Spinal cord (tissue), 10 donors: ENCODE data around the gene OVOL2. TPM values are rescaled to one million over a fixed set of nuclear protein-coding genes. Genes with fewer than 3 reads are reported as not detected.
"Not testable (repeated sequence)": the region's sequence is repeated elsewhere in the genome, so short reads cannot be mapped to it uniquely, and the experiment has no call there.

ENCODE experiments used
- DNase-seq, 6 donors: peaks; one replicate each; pipeline versions ENCODE4 v3.0.0 to v3.0.0-alpha.2; 2013 to 2015; ENCODE audit warnings: low spot score in 6 of 6, low read depth in 4 of 6
- H3K27ac ChIP-seq: one replicate; pipeline ENCODE4 v1.5.1; 2013; ENCODE audit warnings: low read depth, low read length, control low read depth
- H3K27me3 ChIP-seq: one replicate; pipeline ENCODE4 v1.6.1; 2013; ENCODE audit warnings: low read length; ENCODE audit not compliant: control insufficient read depth, insufficient read depth
- H3K36me3 ChIP-seq: one replicate; pipeline ENCODE4 v1.6.1; 2013; ENCODE audit warnings: low read length; ENCODE audit not compliant: control insufficient read depth, insufficient read depth
- H3K4me1 ChIP-seq: one replicate; pipeline ENCODE4 v1.6.1; 2013; ENCODE audit warnings: low read length; ENCODE audit not compliant: control insufficient read depth, insufficient read depth
- H3K4me3 ChIP-seq: one replicate; pipeline ENCODE4 v1.5.1; 2013; ENCODE audit warnings: low read depth, low read length, control low read depth
- H3K9me3 ChIP-seq: one replicate; pipeline ENCODE4 v1.6.1; 2013; ENCODE audit warnings: low read length; ENCODE audit not compliant: control insufficient read depth, insufficient read depth
- WGBS: methylation state at CpG from one replicate; pipeline ENCODE4 v1.1.5; 2013; ENCODE audit warnings: missing lambda C conversion rate; ENCODE audit not compliant: insufficient coverage; 5-methylcytosine and 5-hydroxymethylcytosine counted together
- polyA plus RNA-seq, 2 donors: library from polyadenylated mRNA; unstranded; fragments of 120-200 nt; gene quantifications; one replicate each; pipeline ENCODE4 v1.2.1, GENCODE V29; 2013; ENCODE audit not compliant: insufficient read length in 2 of 2
- total RNA-seq, 2 donors: library from RNA; depleted of rRNA in 1 of 2; stranded (reverse); fragments of 120-200 nt in 1 of 2; fragments of >200 nt in 1 of 2; gene quantifications; one replicate each; pipeline versions ENCODE4 v1.2.3 to v1.2.4, GENCODE V29; 2013 to 2014
- donor health status: healthy.

OVOL2 gene
- total and polyA plus RNA-seq, 4 donors, result 0.38 to 0.40 TPM; not detected in 2

DNA sequence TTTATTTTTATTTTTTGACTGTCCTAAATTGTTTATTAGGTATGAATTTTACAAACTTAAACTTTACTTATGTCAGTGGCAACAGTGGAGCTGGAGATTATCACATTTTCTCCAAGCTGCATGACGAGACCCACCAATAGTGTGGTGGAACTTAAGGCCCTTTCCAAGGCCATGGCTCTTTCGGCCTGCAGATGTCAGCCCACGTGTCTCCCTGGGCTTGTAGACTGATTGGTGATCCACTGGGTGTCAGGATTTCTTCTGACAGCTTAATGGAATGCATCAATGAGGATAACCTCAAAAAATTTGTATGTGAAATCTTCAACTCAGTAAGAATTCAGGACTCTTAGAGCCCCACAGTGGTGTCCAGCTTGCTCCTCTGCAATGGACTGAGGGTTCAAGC, 32.3 kb upstream of the OVOL2 start:
- WGBS, result no CpG with 5 or more reads among the region's 3 CpGs
- no peaks in the 10 kb centered on the region for H3K36me3 ChIP-seq
- no peaks in the 10 kb centered on the region for H3K27me3 ChIP-seq
- H3K4me3 ChIP-seq, result no peak overlapping the region
- H3K9me3 ChIP-seq, result no peaks in the 10 kb centered on the region
- H3K4me1 ChIP-seq, result no peaks in the 10 kb centered on the region
- H3K27ac ChIP-seq, result no peak overlapping the region
- DNase-seq, result no peak

DNA sequence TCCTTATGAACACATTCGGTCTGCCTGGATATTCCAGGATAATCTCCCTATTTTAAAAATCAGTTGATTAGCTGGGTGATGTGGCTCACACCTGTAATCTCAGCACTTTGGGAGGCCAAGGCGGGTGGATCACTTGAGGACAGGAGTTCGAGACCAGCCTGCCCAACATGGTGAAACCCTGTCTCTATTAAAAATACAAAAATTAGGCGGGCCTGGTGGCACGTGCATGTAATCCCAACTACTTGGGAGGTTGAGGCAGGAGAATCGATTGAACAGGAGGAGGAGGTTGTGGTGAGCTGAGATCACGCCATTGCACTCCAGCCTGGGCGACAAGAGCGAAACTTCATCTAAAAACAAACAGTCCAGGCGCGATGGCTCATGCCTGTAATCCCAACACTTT, 31.1 kb upstream of the OVOL2 start:
- not testable (repeated sequence) for H3K27me3 ChIP-seq, DNase-seq, H3K9me3 ChIP-seq, H3K27ac ChIP-seq, H3K4me1 ChIP-seq, H3K36me3 ChIP-seq, H3K4me3 ChIP-seq
- WGBS, result no CpG with 5 or more reads among the region's 11 CpGs

DNA sequence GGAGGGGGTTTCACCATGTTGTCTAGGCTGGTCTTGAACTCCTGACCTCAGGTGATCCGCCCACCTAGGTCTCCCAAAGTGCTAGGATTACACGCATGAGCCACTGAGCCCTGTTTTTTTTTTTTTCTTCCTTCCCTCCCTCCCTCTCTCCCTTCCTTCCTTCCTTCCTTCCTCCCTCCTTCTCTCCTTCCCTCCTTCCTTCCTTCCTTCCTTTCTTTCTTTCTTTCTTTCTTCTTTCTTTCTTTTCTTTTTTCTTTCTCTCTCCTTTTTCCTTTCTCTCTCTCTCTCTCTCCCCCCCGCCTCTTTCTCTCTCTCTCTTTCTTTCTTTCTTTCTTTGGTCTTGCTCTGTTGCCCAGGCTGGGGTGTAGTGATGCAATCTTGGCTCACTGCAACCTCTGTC, 30.6 kb upstream of the OVOL2 start:
- WGBS, result 86% methylated on average over 2 of the region's 3 CpGs

DNA sequence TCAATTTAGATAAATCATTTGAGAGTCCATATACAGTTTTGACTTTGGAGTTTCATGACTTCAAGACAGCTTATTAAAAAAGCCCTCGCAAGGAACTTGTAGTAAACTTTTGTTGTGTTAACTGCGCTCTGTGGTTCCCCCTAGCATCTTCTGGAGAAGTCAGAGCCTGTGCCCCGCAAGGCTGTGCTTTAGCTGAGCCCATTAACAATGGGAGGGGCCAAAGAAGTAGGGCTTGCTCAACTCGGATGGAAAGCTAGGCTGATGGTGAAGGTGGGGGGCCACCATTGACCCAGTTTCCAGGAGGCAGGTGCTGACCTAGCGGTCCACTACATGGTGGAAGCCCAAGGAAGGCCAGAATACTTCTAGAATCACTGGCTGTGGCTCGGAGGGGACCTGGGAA, 29.3 kb upstream of the OVOL2 start:
- no peak for DNase-seq
- no peaks in the 10 kb centered on the region for H3K4me1 ChIP-seq
- 41% methylated on average over 4 of the region's 6 CpGs for WGBS

More for the DNA sequence above, 30.6 kb upstream of the OVOL2 start:
- H3K4me1 ChIP-seq, H3K9me3 ChIP-seq, H3K27ac ChIP-seq, H3K36me3 ChIP-seq, H3K27me3 ChIP-seq, H3K4me3 ChIP-seq, DNase-seq: not testable (repeated sequence)

DNA sequence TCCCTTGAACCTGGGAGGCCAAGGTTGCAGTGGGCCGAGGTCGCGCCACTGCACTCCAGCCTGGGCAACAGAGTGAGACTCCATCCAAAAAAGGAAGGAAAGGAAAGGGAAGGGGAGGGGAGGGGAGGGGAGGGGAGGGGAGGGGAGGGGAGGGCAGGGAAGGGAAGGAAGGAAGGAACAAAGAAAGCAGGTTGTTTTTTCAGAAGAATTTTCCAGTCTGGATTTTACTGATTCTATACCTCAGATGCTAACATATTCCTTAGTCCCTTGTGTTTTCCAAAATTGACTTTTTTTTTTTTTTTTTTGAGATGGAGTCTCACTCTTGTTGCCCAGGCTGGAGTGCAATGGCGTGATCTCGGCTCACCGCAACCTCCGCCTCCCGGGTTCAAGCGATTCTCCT, 23.1 kb upstream of the OVOL2 start:
- not testable (repeated sequence) for H3K27ac ChIP-seq, H3K9me3 ChIP-seq, H3K4me1 ChIP-seq, DNase-seq, H3K27me3 ChIP-seq, H3K36me3 ChIP-seq, H3K4me3 ChIP-seq
- no CpG with 5 or more reads among the region's 9 CpGs for WGBS

More for the DNA sequence above, 29.3 kb upstream of the OVOL2 start:
- Histone ChIP-seq H3K27me3 (no peaks in the 10 kb centered on the region), H3K9me3 (no peaks in the 10 kb centered on the region), H3K36me3 (no peaks in the 10 kb centered on the region), H3K4me3 (no peak overlapping the region), H3K27ac (no peak overlapping the region)

DNA sequence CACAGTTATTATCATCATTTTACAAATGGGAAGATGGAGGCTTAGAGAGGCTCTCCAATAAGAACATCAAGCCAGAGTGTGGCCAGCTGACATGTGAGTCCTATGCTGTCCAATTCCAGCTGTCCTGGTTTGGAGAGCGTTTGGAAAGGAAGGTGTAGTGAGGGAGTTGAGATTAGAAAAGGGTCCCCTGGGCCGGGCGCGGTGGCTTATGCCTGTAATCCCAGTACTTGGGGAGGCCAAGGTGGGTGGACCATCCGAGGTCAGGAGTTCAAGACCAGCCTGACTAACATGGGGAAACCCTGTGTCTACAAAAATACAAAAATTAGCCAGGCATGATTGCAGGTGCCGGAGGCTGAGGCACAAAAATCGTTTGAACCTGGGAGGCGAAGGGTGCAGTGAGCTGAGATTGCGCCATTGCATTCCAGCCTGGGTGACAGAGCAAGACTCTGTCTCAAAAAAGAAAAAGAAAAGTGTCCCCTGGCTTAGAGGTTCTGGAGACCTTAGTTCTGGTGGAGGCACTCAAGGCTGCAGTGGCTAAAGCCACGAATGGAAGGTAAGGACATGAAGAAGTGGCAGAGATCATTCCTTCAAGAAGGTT, 22.1 kb upstream of the OVOL2 start:
- Histone ChIP-seq H3K4me3 (no peak overlapping the region), H3K9me3 (no peaks in the 10 kb centered on the region), H3K27me3 (no peaks in the 10 kb centered on the region), H3K27ac (no peak overlapping the region), H3K4me1 (no peaks in the 10 kb centered on the region), H3K36me3 (no peaks in the 10 kb centered on the region)
- 90% methylated on average over 10 of the region's 10 CpGs for WGBS
- no peak for DNase-seq

DNA sequence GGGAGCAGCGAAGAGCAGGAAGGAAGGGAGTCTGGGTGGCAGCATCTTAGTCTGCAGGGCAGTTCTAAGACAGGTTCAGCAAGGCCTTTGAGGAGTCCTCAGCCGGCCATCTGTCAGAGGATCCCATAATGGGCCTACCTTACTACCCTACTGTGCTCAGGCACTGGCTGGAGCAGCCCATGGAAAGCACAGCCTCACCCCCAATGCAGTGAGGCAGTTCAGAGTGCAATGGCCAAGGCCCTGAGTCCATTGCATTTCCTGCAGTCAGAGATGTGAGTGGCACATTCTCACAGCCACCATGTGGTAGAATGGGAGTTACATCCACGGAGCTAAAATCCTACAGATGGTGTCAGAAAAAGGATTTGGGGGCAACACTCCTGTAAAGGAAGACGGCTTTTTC, 19.4 kb upstream of the OVOL2 start:
- DNase-seq, result no peak
- H3K4me3 ChIP-seq, result no peak overlapping the region
- no peaks in the 10 kb centered on the region for H3K9me3 ChIP-seq
- no peaks in the 10 kb centered on the region for H3K27me3 ChIP-seq
- WGBS, result 61% methylated on average over 3 of the region's 4 CpGs
- H3K36me3 ChIP-seq, result no peaks in the 10 kb centered on the region
- no peaks in the 10 kb centered on the region for H3K4me1 ChIP-seq
- no peak overlapping the region for H3K27ac ChIP-seq

DNA sequence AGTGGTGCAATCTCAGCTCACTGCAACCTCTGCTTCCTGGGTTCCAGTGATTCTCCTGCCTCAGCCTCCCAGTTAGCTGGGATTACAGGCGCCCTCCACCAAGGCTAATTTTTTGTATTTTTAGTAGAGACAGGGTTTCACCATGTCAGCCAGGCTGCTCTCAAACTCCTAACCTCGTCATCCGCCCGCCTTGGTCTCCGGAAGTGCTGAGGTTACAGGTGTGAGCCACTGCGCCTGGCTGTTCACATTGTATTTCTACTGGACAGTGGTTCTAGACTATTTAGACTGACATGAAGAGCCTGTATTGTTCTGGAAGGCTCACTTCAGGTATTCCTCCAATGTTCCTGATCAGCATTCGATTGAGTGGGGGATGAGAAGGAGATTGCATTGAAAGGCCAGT, 14.8 kb upstream of the OVOL2 start:
- no peak for DNase-seq
- Histone ChIP-seq H3K4me3 (no peak overlapping the region), H3K27ac (no peak overlapping the region), H3K9me3 (no peaks in the 10 kb centered on the region), H3K4me1 (no peaks in the 10 kb centered on the region), H3K36me3 (no peaks in the 10 kb centered on the region), H3K27me3 (no peaks in the 10 kb centered on the region)
- WGBS, result 92% methylated on average over 7 of the region's 7 CpGs

DNA sequence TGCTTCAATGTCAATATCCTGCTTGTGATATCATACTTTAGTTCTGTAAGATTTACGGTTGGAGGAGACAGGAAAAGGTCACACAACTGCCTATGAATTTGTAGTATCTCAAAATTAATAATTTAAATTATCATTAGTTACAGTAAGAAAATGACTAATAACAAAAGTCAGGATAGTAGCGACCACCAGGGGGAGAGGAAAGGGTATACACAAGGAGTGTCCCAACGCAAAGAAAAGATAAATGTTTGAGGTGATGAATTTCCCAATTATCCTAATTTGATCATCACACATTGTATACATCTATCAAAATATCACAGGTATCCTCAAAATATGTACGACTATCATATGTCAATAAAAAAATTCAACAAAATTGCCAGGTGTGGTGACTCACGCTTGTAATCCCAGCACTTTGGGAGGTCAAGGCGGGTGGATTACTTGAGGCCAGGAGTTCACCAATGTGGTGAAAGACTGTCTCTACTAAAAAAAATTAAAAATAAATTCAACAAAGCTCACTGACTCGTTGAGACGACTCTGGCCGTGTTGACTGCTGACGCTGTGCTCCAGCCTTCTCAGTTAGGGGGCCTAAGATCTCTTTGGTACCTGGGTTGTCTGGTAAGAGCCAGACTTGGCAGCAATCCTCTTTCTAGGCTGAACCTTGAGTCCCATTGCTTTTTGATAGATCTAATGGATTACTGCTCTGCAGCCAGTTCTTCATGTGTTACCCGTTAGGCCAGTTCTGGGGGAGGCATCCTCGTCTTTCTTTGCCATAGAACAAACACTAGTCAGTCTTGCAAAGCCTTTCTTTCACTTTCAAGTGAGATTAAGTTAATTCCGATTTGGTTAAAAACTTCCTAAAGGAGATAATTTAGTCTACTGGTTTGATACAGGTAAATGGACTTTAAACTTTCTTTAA, 9.0 kb upstream of the OVOL2 start:
- Histone ChIP-seq H3K27ac (no peak overlapping the region), H3K9me3 (no peaks in the 10 kb centered on the region), H3K36me3 (no peaks in the 10 kb centered on the region), H3K4me1 (no peaks in the 10 kb centered on the region), H3K4me3 (no peak overlapping the region), H3K27me3 (peaks cover 4% of the 10 kb centered on the region)
- DNase-seq, result no peak
- no CpG with 5 or more reads among the region's 13 CpGs for whole genome bisulfite sequencing

DNA sequence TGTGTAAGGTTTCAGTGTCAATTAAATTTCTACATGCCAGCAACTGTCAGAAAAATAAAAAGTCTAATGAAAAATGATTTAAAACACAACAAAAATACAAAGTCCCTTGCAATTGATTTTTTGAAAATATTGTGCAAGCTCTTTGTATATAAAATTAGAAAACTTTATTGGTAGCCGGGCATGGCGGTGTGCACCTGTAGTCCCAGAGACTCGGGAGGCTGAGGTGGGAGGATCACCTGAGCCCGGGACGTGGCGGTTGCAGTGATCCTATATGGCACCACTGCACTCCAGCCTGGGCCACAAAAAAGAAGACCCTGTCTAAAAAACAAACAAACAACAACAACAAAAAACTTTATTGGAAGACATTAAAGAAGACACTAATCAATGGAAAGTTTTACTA, 6.0 kb upstream of the OVOL2 start:
- Histone ChIP-seq H3K27me3 (peaks cover 31% of the 10 kb centered on the region), H3K36me3 (no peaks in the 10 kb centered on the region), H3K9me3 (no peaks in the 10 kb centered on the region), H3K27ac (no peak overlapping the region), H3K4me3 (no peak overlapping the region), H3K4me1 (peaks cover 7% of the 10 kb centered on the region)
- DNase-seq, result no peak
- no CpG with 5 or more reads among the region's 6 CpGs for WGBS
